HT-29 (cell line): ENCODE data around the gene NIM1K. TPM values are rescaled to one million over a fixed set of nuclear protein-coding genes. Genes with fewer than 3 reads are reported as not detected.
"Not testable (repeated sequence)": the region's sequence is repeated elsewhere in the genome, so short reads cannot be mapped to it uniquely, and the experiment has no call there.

Experiments
- DNase-seq: peaks from one replicate; pipeline ENCODE4 v3.0.0-alpha.2; 2015; ENCODE audit warnings: low spot score
- total RNA-seq: library from RNA; depleted of rRNA; stranded (reverse); fragments of >200 nt; shearing (Covaris generic); gene quantifications from 2 replicates; pipeline ENCODE4 v1.2.3, GENCODE V29; 2014; rRNA removed

The NIM1K gene
- total RNA-seq, result not detected in 2 replicates

GRCh38 chr5:43191740-43192557, at the start of gene NIM1K:
NIM1K (plus strand) TSS chr5:43192225; CDS start chr5:43245776, 53,551 bp downstream.
- DNase-seq, result no peak

- DNase-seq, result no peak
These were observed 47.0 kb upstream of the NIM1K start for GRCh38 chr5:43145071-43145470.

GRCh38 chr5:43146958-43147357, 45.1 kb upstream of the NIM1K start:
- no peak for DNase-seq

- DNase-seq, result no peak
These were observed 43.6 kb upstream of the NIM1K start for GRCh38 chr5:43148417-43148816.

- no peak for DNase-seq
These were observed 42.8 kb upstream of the NIM1K start for GRCh38 chr5:43149231-43149630.

- DNase-seq, result no peak
These were observed 42.0 kb upstream of the NIM1K start for GRCh38 chr5:43150075-43150474.

GRCh38 chr5:43150748-43151147, 41.3 kb upstream of the NIM1K start:
- no peak for DNase-seq

- DNase-seq, result no peak
These were observed 39.1 kb upstream of the NIM1K start for GRCh38 chr5:43152946-43153345.

- DNase-seq, result no peak
These were observed 37.6 kb upstream of the NIM1K start for GRCh38 chr5:43154469-43154868.

GRCh38 chr5:43155394-43156096, 36.5 kb upstream of the NIM1K start:
- DNase-seq, result no peak

GRCh38 chr5:43156388-43156787, 35.6 kb upstream of the NIM1K start:
- no peak for DNase-seq

- DNase-seq, result no peak
These were observed 35.0 kb upstream of the NIM1K start for GRCh38 chr5:43157068-43157467.

GRCh38 chr5:43161244-43161643, 30.8 kb upstream of the NIM1K start:
- DNase-seq, result no peak

GRCh38 chr5:43164801-43165200, 27.2 kb upstream of the NIM1K start:
- DNase-seq, result not testable (repeated sequence)

GRCh38 chr5:43165323-43165722, 26.7 kb upstream of the NIM1K start:
- no peak for DNase-seq

- no peak for DNase-seq
These were observed 23.9 kb upstream of the NIM1K start for GRCh38 chr5:43168175-43168574.

GRCh38 chr5:43171451-43171850, 20.6 kb upstream of the NIM1K start:
- no peak for DNase-seq

- no peak for DNase-seq
These were observed 20.1 kb upstream of the NIM1K start for GRCh38 chr5:43171926-43172325.

GRCh38 chr5:43172779-43173178, 19.2 kb upstream of the NIM1K start:
- DNase-seq, result no peak

- DNase-seq, result no peak
These were observed 17.4 kb upstream of the NIM1K start for GRCh38 chr5:43174586-43174985.

- no peak for DNase-seq
These were observed 12.2 kb upstream of the NIM1K start for GRCh38 chr5:43179836-43180235.

- no peak for DNase-seq
These were observed 9.6 kb upstream of the NIM1K start for GRCh38 chr5:43182421-43182820.

- DNase-seq, result not testable (repeated sequence)
These were observed 8.9 kb upstream of the NIM1K start for GRCh38 chr5:43183101-43183500.
